DOHH2 (cell line): ENCODE data around the gene TLX3.

Experiments used
- EZH2phosphoT487 ChIP-seq: fragments of 200-600 bp; sonication (generic); IDR thresholded peaks from 2 replicates; pipeline ENCODE4 v1.6.1; 2017; ENCODE audit warnings: borderline replicate concordance, mild to moderate bottlenecking, antibody characterized with exemption, low read length, moderate library complexity, mixed read lengths
- TF ChIP-seq, protein P1 (sequence below): fragments of 200-600 bp; sonication (generic); IDR thresholded peaks from one replicate; pipeline ENCODE4 v1.5.1; 2014; ENCODE audit warnings: antibody characterized with exemption, mild to moderate bottlenecking, low read depth, low read length; ENCODE audit not compliant: poor library complexity, severe bottlenecking

DNA sequence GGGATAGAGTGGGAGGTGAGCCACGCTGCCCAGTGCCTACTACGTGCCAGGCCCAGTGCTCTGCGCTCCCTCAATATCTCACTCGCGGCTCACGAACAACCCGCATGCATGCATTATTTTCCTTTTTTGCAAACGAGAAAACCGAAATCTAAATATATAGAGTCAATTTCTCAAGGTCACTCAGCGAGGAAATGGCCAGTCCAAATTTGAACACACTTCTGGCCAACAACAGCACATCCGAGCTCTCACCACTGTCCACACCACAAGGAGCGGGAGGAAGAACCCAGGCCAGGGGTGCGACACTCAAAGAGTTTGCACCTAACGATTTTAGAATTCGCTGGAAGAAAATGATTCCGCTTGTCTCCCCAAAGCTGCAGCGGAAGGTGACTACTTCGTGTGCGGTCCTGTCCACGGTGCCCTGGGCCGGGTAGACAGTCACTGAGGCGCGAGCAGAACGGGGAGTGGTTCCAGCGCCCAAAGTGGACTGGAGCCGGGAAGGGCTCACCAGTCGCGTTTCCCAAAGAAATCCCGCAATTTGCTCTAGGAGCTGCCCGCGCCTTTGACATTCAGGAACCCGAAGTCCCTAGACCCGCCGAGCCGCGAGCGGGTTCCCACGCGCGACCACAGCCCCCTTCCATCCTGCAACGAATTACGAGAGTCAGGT is 1.1 kb upstream of the TLX3 start:
- TF ChIP-seq, protein P1, sequence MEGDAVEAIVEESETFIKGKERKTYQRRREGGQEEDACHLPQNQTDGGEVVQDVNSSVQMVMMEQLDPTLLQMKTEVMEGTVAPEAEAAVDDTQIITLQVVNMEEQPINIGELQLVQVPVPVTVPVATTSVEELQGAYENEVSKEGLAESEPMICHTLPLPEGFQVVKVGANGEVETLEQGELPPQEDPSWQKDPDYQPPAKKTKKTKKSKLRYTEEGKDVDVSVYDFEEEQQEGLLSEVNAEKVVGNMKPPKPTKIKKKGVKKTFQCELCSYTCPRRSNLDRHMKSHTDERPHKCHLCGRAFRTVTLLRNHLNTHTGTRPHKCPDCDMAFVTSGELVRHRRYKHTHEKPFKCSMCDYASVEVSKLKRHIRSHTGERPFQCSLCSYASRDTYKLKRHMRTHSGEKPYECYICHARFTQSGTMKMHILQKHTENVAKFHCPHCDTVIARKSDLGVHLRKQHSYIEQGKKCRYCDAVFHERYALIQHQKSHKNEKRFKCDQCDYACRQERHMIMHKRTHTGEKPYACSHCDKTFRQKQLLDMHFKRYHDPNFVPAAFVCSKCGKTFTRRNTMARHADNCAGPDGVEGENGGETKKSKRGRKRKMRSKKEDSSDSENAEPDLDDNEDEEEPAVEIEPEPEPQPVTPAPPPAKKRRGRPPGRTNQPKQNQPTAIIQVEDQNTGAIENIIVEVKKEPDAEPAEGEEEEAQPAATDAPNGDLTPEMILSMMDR = no peak
- TF ChIP-seq EZH2phosphoT487 = no peak
